HepG2 (cell line): ENCODE results near the gene AP1M1.

ENCODE experiments used
- ARNT ChIP-seq: fragments of 450-650 bp; IDR thresholded peaks from 2 replicates; pipeline ENCODE4 v1.6.1; 2017
- CEBPB ChIP-seq: IDR thresholded peaks from 2 replicates; pipeline ENCODE4 v1.6.1; 2011; ENCODE audit warnings: low read depth, low read length, improper control_type of control experiment, borderline replicate concordance
- EZH2 ChIP-seq: conservative IDR thresholded peaks from 2 replicates; pipeline ENCODE4 v1.6.1; 2012; ENCODE audit warnings: mild to moderate bottlenecking, low read depth, low read length, moderate library complexity
- HIVEP1 ChIP-seq: sonication (generic); formaldehyde crosslinking; IDR thresholded peaks from 2 replicates; pipeline ENCODE4 v1.4.0; 2020; ENCODE audit warnings: mild to moderate bottlenecking, missing genetic modification reagents
- HNRNPH1 ChIP-seq: fragments of 200-400 bp; formaldehyde crosslinking; optimal IDR thresholded peaks from 2 replicates; pipeline ENCODE3; 2017; ENCODE audit warnings: mild to moderate bottlenecking, low read depth, low read length
- MAFK ChIP-seq, 2 experiments: IDR thresholded peaks in 1 of 2; conservative IDR thresholded peaks in 1 of 2; 2 replicates each; pipeline ENCODE4 v1.6.1; 2011; ENCODE audit warnings: improper control_type of control experiment in 2 of 2, low read length in 2 of 2
- POLR2A ChIP-seq, 2 experiments: IDR thresholded peaks; 2 replicates each; pipeline ENCODE4 v1.6.1; 2011; ENCODE audit warnings: low read depth in 2 of 2, low read length in 2 of 2, mild to moderate bottlenecking in 1 of 2, moderate library complexity in 1 of 2; ENCODE audit not compliant: insufficient read depth in 1 of 2
- RAD21 ChIP-seq: fragments of 450-650 bp; formaldehyde crosslinking; IDR thresholded peaks from 2 replicates; pipeline ENCODE4 v1.5.0; 2020; ENCODE audit warnings: mild to moderate bottlenecking
- ZBTB8A ChIP-seq: sonication (generic); formaldehyde crosslinking; IDR thresholded peaks from 2 replicates; pipeline ENCODE4 v1.4.0; 2020; ENCODE audit warnings: mild to moderate bottlenecking, low read depth, missing genetic modification reagents, borderline replicate concordance
- ZNF776 ChIP-seq: sonication (generic); formaldehyde crosslinking; IDR thresholded peaks from 2 replicates; pipeline ENCODE4 v1.4.0; 2020; ENCODE audit warnings: mild to moderate bottlenecking, missing genetic modification reagents
- TF ChIP-seq, protein P1 (sequence below): sonication (generic); formaldehyde crosslinking; IDR thresholded peaks from 2 replicates; pipeline ENCODE4 v1.5.0; 2020; ENCODE audit warnings: mild to moderate bottlenecking, missing genetic modification reagents, moderate library complexity
- TF ChIP-seq, protein P2 (sequence below): sonication (generic); formaldehyde crosslinking; IDR thresholded peaks from 2 replicates; pipeline ENCODE4 v1.8.1; 2023; ENCODE audit warnings: mild to moderate bottlenecking, missing genetic modification reagents
- TF ChIP-seq, protein P3 (sequence below): IDR thresholded peaks from 2 replicates; pipeline ENCODE4 v1.6.1; 2016

DNA sequence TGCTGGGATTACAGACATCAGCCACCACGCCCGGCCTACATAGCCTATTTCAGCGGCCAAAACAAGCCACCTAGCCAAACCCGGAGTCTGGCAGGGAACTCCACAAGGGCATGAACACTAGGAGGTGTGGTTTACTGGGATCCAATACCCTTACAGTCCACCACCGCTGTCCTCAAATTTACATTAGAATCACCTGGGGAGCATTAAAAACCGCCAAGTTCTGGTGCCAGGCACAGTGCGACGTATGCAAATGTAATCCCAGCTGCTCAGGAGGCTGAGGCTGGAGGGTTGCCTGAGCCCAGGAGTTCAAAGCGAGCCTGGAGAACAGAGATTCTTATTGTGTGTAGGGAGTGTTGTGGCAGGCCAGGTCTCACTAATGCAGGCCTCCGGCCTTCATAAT, 4.2 kb upstream of the AP1M1 start:
- TF ChIP-seq ARNT: no peak
- no peak for TF ChIP-seq POLR2A (IDR thresholded peaks at IDR 0.05; ENCODE audit: insufficient read depth in 1 of 2, low read depth in 2 of 2, low read length in 2 of 2)
- TF ChIP-seq HNRNPH1: no peak
- no peak for TF ChIP-seq ZBTB8A (CRISPR knock-in tag)
- TF ChIP-seq MAFK (conservative IDR thresholded peaks at IDR 0.05 in 1 of 2, IDR thresholded peaks at IDR 0.05 in 1 of 2; ENCODE audit: low read length in 2 of 2): no peak
- no peak for TF ChIP-seq HIVEP1
- TF ChIP-seq, protein P1, sequence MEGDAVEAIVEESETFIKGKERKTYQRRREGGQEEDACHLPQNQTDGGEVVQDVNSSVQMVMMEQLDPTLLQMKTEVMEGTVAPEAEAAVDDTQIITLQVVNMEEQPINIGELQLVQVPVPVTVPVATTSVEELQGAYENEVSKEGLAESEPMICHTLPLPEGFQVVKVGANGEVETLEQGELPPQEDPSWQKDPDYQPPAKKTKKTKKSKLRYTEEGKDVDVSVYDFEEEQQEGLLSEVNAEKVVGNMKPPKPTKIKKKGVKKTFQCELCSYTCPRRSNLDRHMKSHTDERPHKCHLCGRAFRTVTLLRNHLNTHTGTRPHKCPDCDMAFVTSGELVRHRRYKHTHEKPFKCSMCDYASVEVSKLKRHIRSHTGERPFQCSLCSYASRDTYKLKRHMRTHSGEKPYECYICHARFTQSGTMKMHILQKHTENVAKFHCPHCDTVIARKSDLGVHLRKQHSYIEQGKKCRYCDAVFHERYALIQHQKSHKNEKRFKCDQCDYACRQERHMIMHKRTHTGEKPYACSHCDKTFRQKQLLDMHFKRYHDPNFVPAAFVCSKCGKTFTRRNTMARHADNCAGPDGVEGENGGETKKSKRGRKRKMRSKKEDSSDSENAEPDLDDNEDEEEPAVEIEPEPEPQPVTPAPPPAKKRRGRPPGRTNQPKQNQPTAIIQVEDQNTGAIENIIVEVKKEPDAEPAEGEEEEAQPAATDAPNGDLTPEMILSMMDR (CRISPR knock-in tag): no peak
- no peak for TF ChIP-seq EZH2
- TF ChIP-seq CEBPB: no peak
- TF ChIP-seq, protein P2, sequence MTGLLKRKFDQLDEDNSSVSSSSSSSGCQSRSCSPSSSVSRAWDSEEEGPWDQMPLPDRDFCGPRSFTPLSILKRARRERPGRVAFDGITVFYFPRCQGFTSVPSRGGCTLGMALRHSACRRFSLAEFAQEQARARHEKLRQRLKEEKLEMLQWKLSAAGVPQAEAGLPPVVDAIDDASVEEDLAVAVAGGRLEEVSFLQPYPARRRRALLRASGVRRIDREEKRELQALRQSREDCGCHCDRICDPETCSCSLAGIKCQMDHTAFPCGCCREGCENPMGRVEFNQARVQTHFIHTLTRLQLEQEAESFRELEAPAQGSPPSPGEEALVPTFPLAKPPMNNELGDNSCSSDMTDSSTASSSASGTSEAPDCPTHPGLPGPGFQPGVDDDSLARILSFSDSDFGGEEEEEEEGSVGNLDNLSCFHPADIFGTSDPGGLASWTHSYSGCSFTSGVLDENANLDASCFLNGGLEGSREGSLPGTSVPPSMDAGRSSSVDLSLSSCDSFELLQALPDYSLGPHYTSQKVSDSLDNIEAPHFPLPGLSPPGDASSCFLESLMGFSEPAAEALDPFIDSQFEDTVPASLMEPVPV (CRISPR knock-in tag): no peak
- TF ChIP-seq RAD21 (CRISPR knock-in tag): no peak
- TF ChIP-seq ZNF776 (CRISPR knock-in tag): no peak
- TF ChIP-seq, protein P3, sequence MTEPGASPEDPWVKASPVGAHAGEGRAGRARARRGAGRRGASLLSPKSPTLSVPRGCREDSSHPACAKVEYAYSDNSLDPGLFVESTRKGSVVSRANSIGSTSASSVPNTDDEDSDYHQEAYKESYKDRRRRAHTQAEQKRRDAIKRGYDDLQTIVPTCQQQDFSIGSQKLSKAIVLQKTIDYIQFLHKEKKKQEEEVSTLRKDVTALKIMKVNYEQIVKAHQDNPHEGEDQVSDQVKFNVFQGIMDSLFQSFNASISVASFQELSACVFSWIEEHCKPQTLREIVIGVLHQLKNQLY (CRISPR knock-in tag): no peak
